PC-3 (cell line): ENCODE results near the gene MYH8.

Source experiments
- CTCF ChIP-seq: fragments of 300-600 bp; sonication (generic); conservative IDR thresholded peaks from 2 replicates; pipeline ENCODE4 v1.5.1; 2017; ENCODE audit warnings: antibody characterized with exemption, low read depth, mild to moderate bottlenecking, low read length
- EZH2phosphoT487 ChIP-seq: fragments of 300-600 bp; sonication (generic); IDR thresholded peaks from 2 replicates; pipeline ENCODE4 v1.6.1; 2018; ENCODE audit warnings: mild to moderate bottlenecking, antibody characterized with exemption, low read length, borderline replicate concordance

GRCh38 chr17:10447026-10447931, 25.5 kb upstream of the MYH8 start:
- TF ChIP-seq CTCF (no peak), EZH2phosphoT487 (no peak)
